IPS-15b (cell line): ENCODE measurements around the gene SYNJ2.

Experiments
- H3K27me3 ChIP-seq: one replicate; pipeline ENCODE4 v1.6.1; 2013; ENCODE audit warnings: low read length; ENCODE audit not compliant: control insufficient read depth, insufficient read depth
- H3K36me3 ChIP-seq: one replicate; pipeline ENCODE4 v1.6.1; 2013; ENCODE audit warnings: low read length; ENCODE audit not compliant: control insufficient read depth, insufficient read depth
- H3K4me1 ChIP-seq: one replicate; pipeline ENCODE4 v1.6.1; 2013; ENCODE audit warnings: mild to moderate bottlenecking, low read length; ENCODE audit not compliant: control insufficient read depth, insufficient read depth
- H3K4me3 ChIP-seq: one replicate; pipeline ENCODE4 v1.5.1; 2013; ENCODE audit warnings: low read depth, low read length
- H3K9ac ChIP-seq: one replicate; pipeline ENCODE4 v1.6.1; 2013; ENCODE audit warnings: low read depth, mild to moderate bottlenecking, low read length
- H3K9me3 ChIP-seq: one replicate; pipeline ENCODE4 v1.6.1; 2013; ENCODE audit warnings: mild to moderate bottlenecking, low read length; ENCODE audit not compliant: control insufficient read depth, insufficient read depth

SYNJ2 gene

DNA sequence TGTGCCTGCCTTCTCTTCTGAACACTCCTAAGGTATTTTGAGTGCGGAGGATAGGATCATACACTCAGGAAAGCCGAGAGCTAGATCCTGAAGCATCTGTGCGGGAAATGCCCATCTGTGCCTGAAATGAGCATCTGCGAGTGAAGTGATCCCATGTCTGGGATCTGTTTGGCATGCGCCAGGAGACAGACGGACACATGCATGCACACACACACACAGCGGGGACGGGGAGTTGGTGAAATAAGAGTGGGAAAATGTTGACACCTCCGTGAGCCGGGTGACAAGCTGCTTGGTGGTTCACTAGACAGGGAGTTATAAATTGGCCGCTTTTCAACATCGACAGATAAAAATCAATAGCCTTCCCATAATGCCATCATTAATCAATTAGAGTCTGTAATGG lies 13.8 kb downstream of the SYNJ2 start:
- Histone ChIP-seq H3K4me1 (peaks cover 3% of the 10 kb centered on the region), H3K36me3 (peaks cover 4% of the 10 kb centered on the region), H3K27me3 (no peaks in the 10 kb centered on the region), H3K4me3 (no peak overlapping the region), H3K9ac (no peak overlapping the region), H3K9me3 (no peaks in the 10 kb centered on the region)

DNA sequence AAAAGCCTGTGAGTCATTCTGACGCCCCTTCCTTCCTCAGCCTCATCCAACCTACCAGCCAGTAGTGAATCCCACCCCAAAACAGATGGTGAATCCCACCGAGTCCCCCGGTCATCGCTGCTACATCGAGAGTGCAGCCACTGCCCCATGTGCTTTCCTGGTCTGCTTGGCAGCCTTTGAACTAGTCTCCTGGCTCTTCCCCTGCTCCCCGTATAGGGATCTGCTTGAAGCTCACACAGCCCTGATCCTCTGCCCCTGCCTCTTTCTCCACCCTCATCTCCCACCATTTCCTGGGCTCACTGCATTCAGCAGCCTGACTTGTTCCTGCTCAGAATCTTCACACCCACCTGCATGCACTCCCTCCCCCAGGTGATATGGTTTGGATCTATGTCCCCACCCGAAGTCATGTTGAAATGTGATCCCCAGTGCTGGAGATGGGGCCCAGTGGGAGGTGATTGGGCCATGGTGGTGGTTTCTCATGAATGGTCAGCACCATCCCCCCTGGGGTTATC lies 14.6 kb downstream of the SYNJ2 start:
- peaks cover 3% of the 10 kb centered on the region for H3K4me1 ChIP-seq
- H3K9me3 ChIP-seq = no peaks in the 10 kb centered on the region
- no peak overlapping the region for H3K9ac ChIP-seq
- H3K27me3 ChIP-seq = no peaks in the 10 kb centered on the region
- no peak overlapping the region for H3K4me3 ChIP-seq
- H3K36me3 ChIP-seq = peaks cover 4% of the 10 kb centered on the region

DNA sequence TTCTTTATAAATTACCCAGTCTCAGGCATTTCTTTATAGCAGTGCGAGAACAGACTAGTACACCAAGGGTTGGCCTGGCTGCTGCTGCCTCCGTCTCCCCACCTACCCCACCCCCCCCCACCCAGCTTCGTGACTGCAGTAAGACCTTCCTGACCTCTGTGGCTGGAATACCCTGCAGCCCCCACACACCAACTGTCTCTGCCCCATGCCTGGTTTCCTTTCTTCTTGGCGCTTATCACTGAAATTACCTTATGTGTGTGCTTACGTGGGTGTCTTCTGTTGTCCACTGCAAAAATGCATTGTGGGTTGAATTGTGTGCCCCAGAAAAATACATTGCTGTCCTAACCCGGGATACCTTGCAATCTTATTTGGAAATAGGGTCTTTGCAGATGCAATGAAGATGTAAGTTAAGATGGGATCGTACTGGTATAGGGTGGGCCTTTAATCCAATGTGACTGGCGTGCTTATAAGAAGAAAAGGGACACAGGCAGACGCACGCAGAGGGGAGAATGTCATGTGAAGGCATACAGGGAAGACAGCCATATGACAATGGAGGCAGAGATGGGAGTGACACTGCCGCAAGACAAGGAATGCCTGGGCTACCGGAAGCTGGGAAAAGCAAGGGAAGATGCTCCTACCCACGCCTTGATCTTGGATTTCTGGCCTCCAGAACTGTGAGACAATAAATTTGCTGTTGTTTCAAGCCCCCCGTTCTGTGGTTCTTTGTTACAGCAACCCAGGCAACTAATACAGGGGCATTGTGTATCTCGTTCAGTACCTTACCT lies 15.4 kb downstream of the SYNJ2 start:
- Histone ChIP-seq H3K27me3 (no peaks in the 10 kb centered on the region), H3K9me3 (no peaks in the 10 kb centered on the region), H3K4me1 (peaks cover 3% of the 10 kb centered on the region), H3K36me3 (peaks cover 4% of the 10 kb centered on the region), H3K9ac (no peak overlapping the region), H3K4me3 (no peak overlapping the region)

DNA sequence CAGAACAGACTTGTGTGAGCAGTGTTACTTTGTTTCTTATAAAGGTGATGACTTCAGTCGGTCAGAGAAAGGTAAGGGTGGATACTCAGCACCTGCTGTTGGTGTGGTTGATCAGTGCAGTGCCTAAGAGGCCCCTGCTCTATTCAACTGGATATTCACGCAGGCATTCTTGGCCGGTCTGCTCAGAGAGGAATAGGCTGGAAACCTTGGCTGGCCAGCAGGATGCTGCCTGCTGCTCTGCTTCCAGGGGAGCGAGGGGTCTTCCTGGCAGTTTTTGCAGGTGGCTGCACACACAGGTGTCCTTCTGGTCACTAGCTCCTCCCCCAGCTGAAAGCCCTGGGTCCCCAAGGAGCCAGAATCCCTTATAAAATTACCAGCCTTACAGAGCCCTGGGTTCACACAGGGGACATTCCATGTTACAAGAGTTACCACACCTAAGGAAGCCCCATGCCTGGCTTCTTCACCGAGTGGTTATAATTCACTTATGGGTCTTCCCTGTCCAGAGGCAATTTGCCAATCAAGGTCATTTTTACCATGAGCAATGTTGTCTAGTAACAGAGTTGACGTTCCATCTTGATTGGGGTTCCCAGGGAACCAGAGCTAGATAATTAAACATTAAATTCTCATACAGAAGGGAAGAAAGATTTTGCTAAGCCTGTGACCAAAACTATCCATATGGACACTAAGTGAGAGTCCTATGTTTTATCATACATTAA lies 16.4 kb downstream of the SYNJ2 start:
- no peak overlapping the region for H3K4me3 ChIP-seq
- peaks cover 7% of the 10 kb centered on the region for H3K4me1 ChIP-seq
- H3K27me3 ChIP-seq = no peaks in the 10 kb centered on the region
- no peaks in the 10 kb centered on the region for H3K9me3 ChIP-seq
- H3K9ac ChIP-seq = no peak overlapping the region
- H3K36me3 ChIP-seq = no peaks in the 10 kb centered on the region

DNA sequence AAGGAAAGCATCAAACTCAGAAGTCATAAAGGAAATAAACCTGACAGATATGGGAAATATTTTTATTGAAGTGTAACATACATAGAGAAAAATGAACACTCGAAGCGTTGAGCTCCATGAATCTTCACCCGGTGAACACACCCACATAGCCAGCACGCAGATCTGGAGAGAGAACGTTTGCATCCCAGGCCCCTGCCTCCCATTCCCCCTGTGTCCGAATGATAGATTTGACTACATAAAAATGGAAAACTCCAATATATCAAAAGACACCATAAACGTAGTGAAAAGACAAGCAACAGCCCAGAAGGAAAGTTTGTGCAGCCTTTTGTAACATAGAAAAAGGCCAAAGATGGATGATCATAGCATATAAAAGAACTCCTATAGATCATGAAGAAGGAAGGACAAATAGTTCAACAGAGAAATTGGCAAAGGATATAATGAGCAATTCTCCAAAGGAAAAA lies 17.1 kb downstream of the SYNJ2 start:
- Histone ChIP-seq H3K9ac (no peak overlapping the region), H3K9me3 (no peaks in the 10 kb centered on the region), H3K27me3 (no peaks in the 10 kb centered on the region), H3K4me3 (no peak overlapping the region), H3K36me3 (no peaks in the 10 kb centered on the region), H3K4me1 (peaks cover 7% of the 10 kb centered on the region)

DNA sequence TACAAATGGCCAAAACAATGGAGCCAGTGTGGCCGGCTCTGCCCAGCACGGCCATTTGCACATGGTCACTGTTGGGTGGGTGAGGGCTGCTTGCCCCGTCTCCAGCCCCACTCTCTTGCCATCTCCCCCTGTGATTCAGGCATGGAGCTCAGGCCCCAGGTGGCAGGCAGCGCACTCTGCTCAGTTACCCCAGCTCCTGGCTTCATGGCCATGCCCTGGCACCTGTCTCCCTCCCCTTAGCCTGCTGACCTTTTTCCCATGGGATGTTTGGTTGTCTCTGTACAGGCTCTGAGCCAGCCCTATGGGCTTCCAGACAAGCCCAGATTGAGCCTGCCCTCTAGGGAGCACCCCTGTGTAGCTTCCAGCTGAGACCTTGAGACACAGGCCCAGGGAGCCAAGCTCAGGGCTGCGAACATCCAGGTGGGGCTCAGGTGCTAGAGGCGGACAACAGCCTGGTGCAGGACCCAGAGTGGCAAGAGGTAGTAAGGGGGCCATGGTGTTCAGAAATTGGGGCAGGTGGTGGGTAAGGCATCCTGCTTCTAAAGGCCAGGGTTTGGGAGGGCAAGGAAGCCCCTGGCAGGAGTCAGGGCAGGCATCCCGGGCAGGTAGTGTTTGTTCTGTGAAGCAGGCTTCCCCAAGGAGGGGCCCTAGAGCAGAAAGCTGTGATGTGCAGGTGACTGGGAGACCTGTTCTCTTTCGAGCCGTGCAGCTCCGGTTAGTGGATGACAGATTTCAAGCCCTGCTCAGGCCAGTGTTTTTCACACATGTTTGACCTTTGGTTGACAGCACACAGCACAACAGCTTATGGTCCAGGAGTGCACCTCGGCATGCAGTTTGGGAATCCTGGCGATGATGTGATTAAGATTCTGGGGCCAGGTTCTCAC lies 17.7 kb downstream of the SYNJ2 start:
- Histone ChIP-seq H3K36me3 (no peaks in the 10 kb centered on the region), H3K27me3 (no peaks in the 10 kb centered on the region), H3K4me1 (peaks cover 7% of the 10 kb centered on the region), H3K9ac (no peak overlapping the region), H3K9me3 (no peaks in the 10 kb centered on the region), H3K4me3 (no peak overlapping the region)

DNA sequence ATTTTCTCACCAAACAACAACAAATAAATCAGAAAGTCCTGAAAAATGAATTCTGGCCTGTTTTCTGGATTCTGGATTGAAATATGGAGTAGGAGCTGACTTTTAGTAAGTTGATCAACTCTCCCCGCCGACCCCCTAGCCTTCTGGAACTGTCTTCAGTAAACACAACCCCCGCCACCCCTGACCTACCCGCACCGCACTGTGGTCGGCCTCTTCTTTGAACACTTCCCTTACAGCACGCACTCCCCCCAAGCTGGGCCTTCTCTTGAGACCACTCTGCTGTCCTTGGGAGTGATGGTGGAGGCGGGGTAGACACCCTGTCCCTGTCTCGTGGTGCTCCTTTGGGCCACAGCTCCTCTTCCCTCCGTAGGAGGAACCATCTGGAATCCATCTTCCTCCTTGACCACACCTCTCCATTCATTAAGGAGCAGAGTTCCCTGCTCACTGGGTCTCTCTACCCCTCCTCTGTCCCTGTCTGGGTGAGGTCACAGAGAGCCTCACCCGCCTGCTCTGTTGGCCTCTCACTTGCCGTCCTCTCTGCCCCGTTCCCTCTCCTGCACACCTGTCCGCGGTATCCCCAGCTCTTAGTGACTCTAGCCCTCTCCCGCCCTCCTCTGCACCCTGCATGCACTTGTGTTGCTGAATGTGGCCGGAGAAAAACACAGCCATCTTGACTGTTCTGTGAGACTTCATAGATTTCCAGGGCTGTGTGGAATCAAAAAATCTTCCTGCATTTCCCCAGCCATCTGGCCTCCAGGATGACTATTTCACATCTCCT lies 19.1 kb downstream of the SYNJ2 start:
- H3K4me3 ChIP-seq = no peak overlapping the region
- no peaks in the 10 kb centered on the region for H3K36me3 ChIP-seq
- peaks cover 7% of the 10 kb centered on the region for H3K4me1 ChIP-seq
- H3K27me3 ChIP-seq = no peaks in the 10 kb centered on the region
- H3K9ac ChIP-seq = no peak overlapping the region
- no peaks in the 10 kb centered on the region for H3K9me3 ChIP-seq

DNA sequence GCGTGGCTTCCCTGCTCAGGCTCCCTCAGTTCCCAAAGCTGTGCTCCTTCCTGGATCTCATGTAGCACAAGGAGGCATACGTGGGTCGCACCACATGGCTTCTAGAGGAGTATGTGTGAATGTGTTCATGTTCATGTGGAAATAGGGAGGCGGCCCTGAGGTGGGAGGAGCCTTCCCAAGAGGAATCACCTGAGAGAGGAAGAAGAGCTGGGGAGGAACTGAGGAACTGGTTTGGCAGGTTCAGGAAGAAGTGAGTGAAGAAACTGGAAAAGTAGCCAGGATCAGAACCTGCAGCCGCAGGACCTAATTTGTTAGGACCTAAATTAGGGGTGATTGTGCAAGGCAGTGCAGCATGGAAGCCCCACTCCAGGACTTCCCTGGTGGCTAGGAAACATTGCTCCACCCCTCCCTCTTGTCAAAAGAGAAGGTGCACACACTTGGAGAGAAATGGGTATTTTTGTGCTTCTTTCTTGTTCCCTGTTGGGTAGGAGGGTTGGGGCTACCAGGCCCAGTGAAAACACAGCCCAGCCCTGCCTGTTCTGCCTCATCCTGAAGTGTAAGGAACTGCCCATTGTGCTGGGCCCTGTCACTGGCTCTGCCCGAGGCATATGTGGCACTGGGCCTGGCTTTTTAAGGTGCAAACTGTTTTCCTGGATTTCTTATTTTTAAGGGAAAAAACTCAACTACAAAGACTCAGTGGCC lies 20.7 kb downstream of the SYNJ2 start:
- Histone ChIP-seq H3K9ac (no peak overlapping the region), H3K4me3 (no peak overlapping the region), H3K4me1 (peaks cover 4% of the 10 kb centered on the region), H3K9me3 (no peaks in the 10 kb centered on the region), H3K36me3 (no peaks in the 10 kb centered on the region), H3K27me3 (no peaks in the 10 kb centered on the region)

DNA sequence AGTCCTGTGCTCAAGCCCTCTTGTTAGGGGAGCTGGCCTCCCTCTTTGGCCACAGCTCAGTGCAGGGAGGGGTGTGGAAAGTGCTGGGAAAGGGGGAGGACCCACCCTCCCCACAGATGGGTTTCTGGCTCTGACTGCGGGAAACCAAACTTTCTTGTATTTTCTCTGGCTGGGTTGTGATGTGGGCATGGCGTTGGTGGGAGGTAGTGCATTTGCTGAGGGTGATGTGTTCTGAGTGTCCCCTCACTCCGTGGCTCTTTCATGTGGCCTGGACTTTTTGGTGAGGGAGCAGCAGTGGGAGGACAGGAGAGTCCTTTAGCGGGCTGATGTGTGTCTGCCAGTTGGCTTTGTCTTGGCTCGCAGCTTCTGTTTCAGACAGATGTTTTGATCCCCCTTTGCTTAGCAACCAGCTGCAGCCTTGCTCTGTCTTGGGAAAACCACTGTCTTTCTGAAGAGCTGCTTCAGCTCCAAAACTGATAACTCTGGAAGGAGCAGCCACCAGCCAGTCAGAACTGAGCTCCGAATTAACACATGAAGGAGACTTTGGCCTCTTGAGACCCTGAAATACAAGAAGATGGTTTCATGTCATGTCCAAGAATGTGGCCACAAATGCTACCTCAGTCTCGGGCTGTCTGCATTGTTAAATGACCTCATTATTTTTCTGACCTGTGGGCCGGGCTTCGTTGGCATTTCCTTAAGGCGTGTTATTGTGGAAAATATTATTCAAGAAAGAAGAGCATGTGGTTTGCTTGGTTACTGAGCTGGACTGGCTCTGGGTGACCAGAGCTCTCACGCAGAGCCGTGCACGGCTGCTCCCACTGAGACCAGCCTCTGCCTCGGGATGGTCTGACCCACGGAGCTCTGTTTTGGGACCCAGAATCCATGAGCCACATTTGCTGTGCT lies 21.5 kb downstream of the SYNJ2 start:
- no peaks in the 10 kb centered on the region for H3K27me3 ChIP-seq
- H3K4me1 ChIP-seq = peaks cover 4% of the 10 kb centered on the region
- no peaks in the 10 kb centered on the region for H3K9me3 ChIP-seq
- no peak overlapping the region for H3K4me3 ChIP-seq
- H3K9ac ChIP-seq = no peak overlapping the region
- H3K36me3 ChIP-seq = no peaks in the 10 kb centered on the region
